DLD1 (cell line): Measurements from ENCODE around the gene NOM1.

Source experiments
- in situ Hi-C: cut with HindIII; loops from 2 replicates; pipeline ENCODE4 v1.10.0; 2017; ENCODE audit warnings: low sequenced_read_pairs

Gene NOM1

GRCh38 chr7:157014635-157015555 is 65.4 kb downstream of the NOM1 start:
- in situ Hi-C loops = no loop called here

- in situ Hi-C loops = no loop called here
Measured at GRCh38 chr7:157016024-157016351, 66.5 kb downstream of the NOM1 start.

DNA sequence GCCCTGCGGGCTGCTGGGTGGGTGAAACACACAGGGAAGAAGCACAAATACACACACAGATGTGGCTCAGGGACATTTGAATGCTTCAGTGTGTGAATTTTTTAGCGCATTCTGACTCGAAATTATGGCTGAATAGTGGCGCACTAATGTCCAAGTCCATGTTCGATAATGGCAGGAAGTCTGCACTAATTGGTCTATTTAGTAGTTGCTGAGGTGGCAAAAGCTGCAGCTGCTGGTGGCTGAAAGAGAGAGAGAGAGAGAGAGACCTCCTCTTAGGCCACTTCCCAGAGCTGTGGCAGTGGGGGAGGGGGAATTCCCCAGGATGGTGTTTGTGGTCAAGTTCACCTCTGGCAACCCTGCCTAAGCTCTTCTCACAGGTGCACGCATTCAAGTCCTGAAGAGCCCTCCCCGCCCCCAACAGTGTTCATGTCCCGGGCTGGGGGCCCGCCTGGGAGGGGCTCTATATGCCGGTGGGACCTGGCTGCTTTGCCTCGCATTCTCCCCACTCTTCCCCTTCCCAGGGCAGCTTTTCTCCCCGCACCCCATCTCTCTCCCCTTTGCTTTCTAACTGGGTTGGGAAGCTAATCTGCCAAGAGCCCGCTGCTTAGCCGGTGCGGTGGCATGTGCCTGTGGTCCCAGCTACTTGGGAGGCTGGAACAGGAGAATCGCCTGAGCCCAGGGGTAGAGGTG is 67.0 kb downstream of the NOM1 start:
- in situ Hi-C loops = no loop called here

DNA sequence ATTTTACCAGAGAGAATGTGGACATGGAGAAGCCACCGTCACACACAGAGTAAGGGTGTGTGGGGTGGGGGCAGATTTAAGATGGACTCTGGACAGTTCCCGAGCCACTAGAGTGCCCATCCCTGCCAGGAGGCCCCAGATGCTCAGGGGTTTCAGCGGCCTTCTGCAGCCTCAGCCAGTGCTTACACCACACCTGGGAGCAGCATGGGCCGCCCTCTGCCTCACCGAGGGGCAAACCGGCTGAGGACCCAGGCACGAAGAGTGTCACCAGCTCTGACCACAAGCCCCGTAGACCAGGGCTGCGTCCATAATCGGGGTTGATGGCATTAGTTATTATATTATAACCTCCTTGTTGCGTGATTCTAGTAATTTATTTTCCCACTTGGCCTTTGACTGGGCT is 67.6 kb downstream of the NOM1 start:
- in situ Hi-C loops = no loop called here

- in situ Hi-C loops = no loop called here
Measured at GRCh38 chr7:157017603-157018327, 68.3 kb downstream of the NOM1 start.

DNA sequence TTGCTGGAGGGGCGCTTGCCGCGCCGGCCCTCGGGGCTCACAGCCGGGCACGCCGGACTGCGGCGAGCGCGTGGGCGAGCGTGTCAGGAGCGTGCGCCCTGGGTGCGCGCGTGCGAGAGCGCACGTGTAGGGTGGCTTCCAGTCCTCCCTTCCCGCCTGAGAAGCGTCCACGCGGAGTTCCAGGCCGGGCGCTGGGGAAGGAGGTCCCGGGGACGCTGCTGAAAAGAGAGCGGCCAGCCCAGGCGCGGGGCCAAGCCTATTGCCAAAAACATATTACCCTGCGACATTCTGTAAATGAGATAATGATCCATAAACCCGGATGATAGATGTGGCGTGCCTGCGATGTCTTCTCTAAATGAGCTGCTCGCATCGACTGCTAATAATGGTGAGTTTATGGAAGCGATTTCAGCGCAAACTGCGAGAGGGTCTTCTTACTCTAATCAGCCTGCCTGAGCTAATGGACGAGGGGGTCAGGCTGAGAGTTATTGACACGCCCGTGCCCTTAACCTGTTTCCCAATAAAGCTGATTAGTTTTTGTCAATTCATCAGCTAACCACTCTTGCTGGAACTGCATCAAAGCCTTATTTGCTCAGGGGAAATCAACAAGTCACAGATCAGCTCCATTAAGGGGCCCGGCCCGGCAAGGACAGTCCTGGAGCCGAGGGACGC is 69.0 kb downstream of the NOM1 start:
- in situ Hi-C loops = no loop called here

GRCh38 chr7:157018997-157019608 is 69.6 kb downstream of the NOM1 start:
- in situ Hi-C loops = no loop called here

- in situ Hi-C loops = no loop called here
Measured at GRCh38 chr7:157019718-157020451, 70.4 kb downstream of the NOM1 start.

DNA sequence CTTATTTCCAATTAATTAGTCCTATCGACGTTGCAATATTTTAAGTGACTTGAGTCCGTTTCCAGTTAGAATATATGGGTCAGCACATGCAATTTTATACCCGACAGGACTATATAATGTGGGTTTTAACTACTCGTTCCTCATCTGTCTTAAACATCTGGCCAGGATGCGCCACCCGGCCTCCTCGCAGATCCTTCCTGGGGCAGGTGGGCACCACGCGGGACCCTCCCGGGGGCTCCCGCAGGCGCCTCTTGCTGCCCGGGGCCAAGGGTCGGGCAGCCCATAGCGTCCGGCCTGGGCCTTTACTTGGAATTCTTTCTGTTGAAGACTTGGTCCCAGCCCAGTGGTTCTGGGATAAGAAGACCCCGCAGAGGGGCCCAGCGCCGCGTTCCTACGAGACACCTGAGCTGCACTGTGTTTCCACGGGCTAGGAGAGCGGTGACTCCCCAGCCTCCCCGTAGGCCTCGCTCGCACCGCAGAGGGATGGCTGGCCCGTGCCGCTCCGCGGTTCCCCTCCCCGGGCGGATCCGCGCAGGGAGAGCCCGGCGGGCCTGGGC is 71.1 kb downstream of the NOM1 start:
- in situ Hi-C loops = no loop called here

GRCh38 chr7:157021071-157021870 is 71.8 kb downstream of the NOM1 start:
- in situ Hi-C loops = no loop called here

GRCh38 chr7:157021871-157022680 is 72.6 kb downstream of the NOM1 start:
- in situ Hi-C loops = no loop called here
